OCI-LY1 (cell line): ENCODE data around the gene CTBP2.

ENCODE experiments used
- EZH2 ChIP-seq: fragments of 200-600 bp; sonication (generic), shearing (Covaris generic); IDR thresholded peaks from 2 replicates; pipeline ENCODE4 v1.8.0; 2017; ENCODE audit warnings: borderline replicate concordance, mixed run types, mild to moderate bottlenecking, antibody characterized with exemption, low read length, moderate library complexity, mixed read lengths
- TF ChIP-seq, protein P1 (sequence below): fragments of 200-600 bp; sonication (generic), shearing (Covaris generic); IDR thresholded peaks from 2 replicates; pipeline ENCODE4 v1.5.1; 2017; ENCODE audit warnings: mild to moderate bottlenecking, antibody characterized with exemption, low read length, moderate library complexity, mixed read lengths

DNA sequence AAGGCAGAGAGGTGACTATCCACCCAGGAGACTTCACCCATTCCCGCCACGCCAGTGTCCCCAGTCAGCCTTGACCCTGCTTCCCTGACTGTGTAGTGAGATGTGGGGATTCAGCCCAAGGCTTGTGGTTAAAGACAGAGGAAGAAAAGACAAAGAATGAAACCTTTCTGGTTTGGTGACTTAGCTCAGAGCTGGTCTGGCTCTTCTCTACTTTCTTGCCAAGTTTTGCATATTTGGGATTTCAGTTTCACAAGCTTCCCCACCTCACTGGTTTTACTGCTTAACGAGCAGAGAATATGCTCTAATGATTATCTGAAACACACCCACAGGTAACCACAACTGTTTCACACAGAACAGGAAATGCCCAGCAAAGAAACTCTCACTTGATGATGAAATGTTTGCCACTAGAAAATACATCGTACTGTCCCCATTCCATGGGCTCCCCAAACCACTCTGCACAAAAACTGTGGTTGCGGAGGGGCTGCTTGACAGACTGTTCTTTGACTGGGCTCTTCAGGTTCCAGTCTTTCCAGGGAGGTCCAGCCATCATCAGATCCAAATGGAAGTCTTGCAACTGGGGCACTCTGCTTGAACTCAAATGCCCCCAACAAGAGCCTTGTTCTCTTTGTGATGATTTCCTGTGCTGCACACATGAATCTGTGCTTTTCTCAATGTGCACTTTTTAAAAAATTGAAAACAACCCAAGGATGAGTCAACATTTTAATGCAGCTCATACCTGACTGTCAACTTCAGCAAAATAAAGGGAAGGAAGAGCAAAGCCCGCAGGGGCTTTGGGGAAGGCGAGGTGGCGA, 95.5 kb downstream of the CTBP2 start:
- TF ChIP-seq, protein P1, sequence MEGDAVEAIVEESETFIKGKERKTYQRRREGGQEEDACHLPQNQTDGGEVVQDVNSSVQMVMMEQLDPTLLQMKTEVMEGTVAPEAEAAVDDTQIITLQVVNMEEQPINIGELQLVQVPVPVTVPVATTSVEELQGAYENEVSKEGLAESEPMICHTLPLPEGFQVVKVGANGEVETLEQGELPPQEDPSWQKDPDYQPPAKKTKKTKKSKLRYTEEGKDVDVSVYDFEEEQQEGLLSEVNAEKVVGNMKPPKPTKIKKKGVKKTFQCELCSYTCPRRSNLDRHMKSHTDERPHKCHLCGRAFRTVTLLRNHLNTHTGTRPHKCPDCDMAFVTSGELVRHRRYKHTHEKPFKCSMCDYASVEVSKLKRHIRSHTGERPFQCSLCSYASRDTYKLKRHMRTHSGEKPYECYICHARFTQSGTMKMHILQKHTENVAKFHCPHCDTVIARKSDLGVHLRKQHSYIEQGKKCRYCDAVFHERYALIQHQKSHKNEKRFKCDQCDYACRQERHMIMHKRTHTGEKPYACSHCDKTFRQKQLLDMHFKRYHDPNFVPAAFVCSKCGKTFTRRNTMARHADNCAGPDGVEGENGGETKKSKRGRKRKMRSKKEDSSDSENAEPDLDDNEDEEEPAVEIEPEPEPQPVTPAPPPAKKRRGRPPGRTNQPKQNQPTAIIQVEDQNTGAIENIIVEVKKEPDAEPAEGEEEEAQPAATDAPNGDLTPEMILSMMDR: no peak
- TF ChIP-seq EZH2: no peak
